HepG2 (cell line): ENCODE data around the gene HMBS. TPM values are rescaled to one million over a fixed set of nuclear protein-coding genes. Genes with fewer than 3 reads are reported as not detected.
A peak's percentile ranks its signal among the peaks of the same experiment; 100 is the strongest.

Experiments
- CAMTA2 ChIP-seq: sonication (generic); formaldehyde crosslinking; IDR thresholded peaks from 2 replicates; pipeline ENCODE4 v1.4.0; 2020; ENCODE audit warnings: mild to moderate bottlenecking, missing genetic modification reagents, borderline replicate concordance
- CHCHD3 ChIP-seq: sonication (generic); formaldehyde crosslinking; IDR thresholded peaks from 2 replicates; pipeline ENCODE4 v1.8.0; 2022; ENCODE audit warnings: mild to moderate bottlenecking, missing genetic modification reagents, moderate library complexity
- CREB1 ChIP-seq, 2 experiments: fragments of 450-650 bp in 1 of 2; IDR thresholded peaks; 2 replicates each; pipeline ENCODE4 v1.6.1; 2016 to 2017; ENCODE audit warnings: control low read depth in 1 of 2, mild to moderate bottlenecking in 1 of 2, missing compliant biosample characterization in 1 of 2, missing genetic modification characterization in 1 of 2
- KLF12 ChIP-seq: sonication (generic); formaldehyde crosslinking; IDR thresholded peaks from 2 replicates; pipeline ENCODE4 v1.4.0; 2020; ENCODE audit warnings: missing genetic modification reagents, borderline replicate concordance
- MATR3 ChIP-seq: sonication (generic); formaldehyde crosslinking; IDR thresholded peaks from 2 replicates; pipeline ENCODE4 v1.4.0; 2020; ENCODE audit warnings: missing genetic modification reagents
- MXD4 ChIP-seq: IDR thresholded peaks from 2 replicates; pipeline ENCODE4 v1.6.1; 2016; ENCODE audit warnings: mild to moderate bottlenecking, missing biosample characterization, missing genetic modification reagents
- NR2C2 ChIP-seq: sonication (generic); formaldehyde crosslinking; IDR thresholded peaks from 2 replicates; pipeline ENCODE4 v1.4.0; 2020; ENCODE audit warnings: missing genetic modification reagents, mild to moderate bottlenecking, moderate library complexity, borderline replicate concordance
- ZNF180 ChIP-seq: sonication (generic); formaldehyde crosslinking; IDR thresholded peaks from 2 replicates; pipeline ENCODE4 v1.4.0; 2020; ENCODE audit warnings: low read depth, missing genetic modification reagents, borderline replicate concordance
- ZNF232 ChIP-seq: sonication (generic); formaldehyde crosslinking; IDR thresholded peaks from 2 replicates; pipeline ENCODE4 v1.4.0; 2020; ENCODE audit warnings: missing genetic modification reagents, borderline replicate concordance
- ZNF263 ChIP-seq: sonication (generic); formaldehyde crosslinking; IDR thresholded peaks from 2 replicates; pipeline ENCODE4 v1.4.0; 2020; ENCODE audit warnings: missing genetic modification reagents
- ZNF296 ChIP-seq: sonication (generic); formaldehyde crosslinking; conservative IDR thresholded peaks from 2 replicates; pipeline ENCODE4 v1.5.0; 2020; ENCODE audit warnings: mild to moderate bottlenecking, missing genetic modification reagents
- ZNF619 ChIP-seq: sonication (generic); formaldehyde crosslinking; IDR thresholded peaks from 2 replicates; pipeline ENCODE4 v1.4.0; 2020; ENCODE audit warnings: mild to moderate bottlenecking, missing genetic modification reagents
- ZNF841 ChIP-seq: sonication (generic); formaldehyde crosslinking; IDR thresholded peaks from 2 replicates; pipeline ENCODE4 v1.8.1; 2023; ENCODE audit warnings: missing genetic modification reagents, borderline replicate concordance
- polyA plus RNA-seq, 8 experiments: library from polyadenylated mRNA; depleted of rRNA in 3 of 8; stranded (reverse) in 7 of 8; unstranded in 1 of 8; fragments of >200 nt; fragmentation: Illumina TruSeq in 4 of 8; extraction: Trizol in 4 of 8; gene quantifications; 2 replicates each; pipeline versions ENCODE4 v1.2.1 to v1.2.3, GENCODE V29; 2011 to 2016; ENCODE audit warnings: low read depth in 4 of 8, missing spikeins in 1 of 8, mixed read lengths in 1 of 8; ENCODE audit not compliant: insufficient read depth in 1 of 8
- total RNA-seq, 5 experiments: library from RNA; depleted of rRNA; stranded (reverse); fragments of >200 nt; fragmentation: Illumina TruSeq; extraction: Trizol; gene quantifications; 2 replicates each; pipeline ENCODE4 v1.2.3, GENCODE V29; 2016; ENCODE audit warnings: low read depth in 1 of 5
- TF ChIP-seq, protein P1 (sequence below), 2 experiments: sonication (generic) in 1 of 2; formaldehyde crosslinking in 1 of 2; IDR thresholded peaks; 2 replicates each; pipeline versions ENCODE4 v1.6.1 to v1.9.0; 2014 to 2022; ENCODE audit warnings: antibody characterized with exemption in 1 of 2, borderline replicate concordance in 1 of 2, inconsistent platforms in 1 of 2, low read depth in 1 of 2, missing genetic modification reagents in 1 of 2
- TF ChIP-seq, protein P2 (sequence below): sonication (generic); formaldehyde crosslinking; IDR thresholded peaks from 2 replicates; pipeline ENCODE4 v1.9.0; 2022; ENCODE audit warnings: missing genetic modification reagents, mild to moderate bottlenecking, borderline replicate concordance
- TF ChIP-seq, protein P3 (sequence below): sonication (generic); formaldehyde crosslinking; IDR thresholded peaks from 2 replicates; pipeline ENCODE4 v1.4.0; 2020; ENCODE audit warnings: mild to moderate bottlenecking, low read depth, missing genetic modification reagents
- TF ChIP-seq, protein P4 (sequence below): IDR thresholded peaks from 2 replicates; pipeline ENCODE4 v1.6.1; 2012; ENCODE audit warnings: inconsistent platforms

Gene HMBS
- total and polyA plus RNA-seq, 2 of the 13 experiments (the other 11 are each of a cell fraction or from before 2014, with no cell fraction given), result 9.4 to 46.9 TPM

DNA sequence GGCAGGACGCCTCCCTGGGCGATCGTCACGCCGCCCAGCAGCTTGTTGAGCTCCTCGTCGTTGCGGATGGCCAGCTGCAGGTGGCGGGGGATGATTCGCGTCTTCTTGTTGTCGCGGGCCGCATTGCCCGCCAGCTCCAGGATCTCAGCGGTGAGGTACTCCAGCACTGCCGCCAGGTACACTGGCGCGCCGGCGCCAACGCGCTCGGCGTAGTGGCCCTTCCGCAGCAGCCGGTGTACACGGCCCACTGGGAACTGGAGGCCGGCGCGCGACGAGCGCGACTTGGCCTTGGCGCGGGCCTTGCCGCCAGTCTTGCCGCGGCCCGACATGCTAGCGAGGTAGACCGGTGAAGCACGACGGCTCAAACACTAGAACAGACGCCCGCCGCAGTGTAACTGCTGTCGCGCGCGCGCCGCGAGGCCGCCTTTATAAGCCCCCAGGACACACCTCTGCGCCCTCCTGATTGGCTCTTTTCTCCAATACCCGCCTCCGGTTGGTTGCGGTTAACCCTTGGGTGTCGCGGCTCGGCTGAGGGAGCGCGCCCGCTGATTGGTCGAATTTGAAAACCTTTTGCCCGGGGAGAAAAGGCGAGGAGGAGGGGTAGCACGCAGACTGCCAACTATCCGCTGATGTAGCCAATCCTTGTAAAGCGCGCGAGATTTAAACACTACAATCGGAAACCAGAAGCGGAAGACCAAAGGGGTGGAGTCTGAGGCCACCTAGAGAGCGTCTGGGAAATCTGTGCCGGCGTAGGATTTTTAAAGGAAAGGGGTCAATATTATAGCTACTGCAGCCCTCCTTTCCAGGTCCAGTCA, 10.6 kb downstream of the HMBS start (continued):
- TF ChIP-seq, protein P1, sequence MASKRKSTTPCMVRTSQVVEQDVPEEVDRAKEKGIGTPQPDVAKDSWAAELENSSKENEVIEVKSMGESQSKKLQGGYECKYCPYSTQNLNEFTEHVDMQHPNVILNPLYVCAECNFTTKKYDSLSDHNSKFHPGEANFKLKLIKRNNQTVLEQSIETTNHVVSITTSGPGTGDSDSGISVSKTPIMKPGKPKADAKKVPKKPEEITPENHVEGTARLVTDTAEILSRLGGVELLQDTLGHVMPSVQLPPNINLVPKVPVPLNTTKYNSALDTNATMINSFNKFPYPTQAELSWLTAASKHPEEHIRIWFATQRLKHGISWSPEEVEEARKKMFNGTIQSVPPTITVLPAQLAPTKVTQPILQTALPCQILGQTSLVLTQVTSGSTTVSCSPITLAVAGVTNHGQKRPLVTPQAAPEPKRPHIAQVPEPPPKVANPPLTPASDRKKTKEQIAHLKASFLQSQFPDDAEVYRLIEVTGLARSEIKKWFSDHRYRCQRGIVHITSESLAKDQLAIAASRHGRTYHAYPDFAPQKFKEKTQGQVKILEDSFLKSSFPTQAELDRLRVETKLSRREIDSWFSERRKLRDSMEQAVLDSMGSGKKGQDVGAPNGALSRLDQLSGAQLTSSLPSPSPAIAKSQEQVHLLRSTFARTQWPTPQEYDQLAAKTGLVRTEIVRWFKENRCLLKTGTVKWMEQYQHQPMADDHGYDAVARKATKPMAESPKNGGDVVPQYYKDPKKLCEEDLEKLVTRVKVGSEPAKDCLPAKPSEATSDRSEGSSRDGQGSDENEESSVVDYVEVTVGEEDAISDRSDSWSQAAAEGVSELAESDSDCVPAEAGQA (IDR thresholded peaks at IDR 0.05; ENCODE audit: low read depth), result no peak
- TF ChIP-seq, protein P1 (CRISPR knock-in tag; IDR thresholded peaks at IDR 0.05; ENCODE audit: borderline replicate concordance), result peak; percentile 77; the same call in 1 of the 2 replicates
- TF ChIP-seq NR2C2 (peak; percentile 11; the same call in 1 of the 2 replicates), ZNF841 (peak; percentile 82; the same call in 1 of the 2 replicates), ZNF232 (CRISPR knock-in tag) (0 out of 2 replicates have a peak, but pooled peaks have one; percentile 30), ZNF263 (CRISPR knock-in tag) (no peak; the same call in 1 of the 2 replicates), CAMTA2 (peak; percentile 71; the same call in 1 of the 2 replicates), MXD4 (CRISPR knock-in tag) (peak; percentile 88), ZNF619 (CRISPR knock-in tag) (peak; percentile 75; the same call in 1 of the 2 replicates), CREB1 (IDR thresholded peaks at IDR 0.05) (peak; percentile 74; the same call in 1 of the 2 replicates), CREB1 (CRISPR knock-in tag; IDR thresholded peaks at IDR 0.05) (peak; percentile 90), MATR3 (CRISPR knock-in tag) (no peak), KLF12 (CRISPR knock-in tag) (peak; percentile 77; the same call in 1 of the 2 replicates), CHCHD3 (peak; percentile 3; the same call in 1 of the 2 replicates), ZNF180 (CRISPR knock-in tag) (peak; percentile 84; the same call in 1 of the 2 replicates), ZNF296 (CRISPR knock-in tag) (0 out of 2 replicates have a peak, but pooled peaks have one; percentile 34)
- TF ChIP-seq, protein P2, sequence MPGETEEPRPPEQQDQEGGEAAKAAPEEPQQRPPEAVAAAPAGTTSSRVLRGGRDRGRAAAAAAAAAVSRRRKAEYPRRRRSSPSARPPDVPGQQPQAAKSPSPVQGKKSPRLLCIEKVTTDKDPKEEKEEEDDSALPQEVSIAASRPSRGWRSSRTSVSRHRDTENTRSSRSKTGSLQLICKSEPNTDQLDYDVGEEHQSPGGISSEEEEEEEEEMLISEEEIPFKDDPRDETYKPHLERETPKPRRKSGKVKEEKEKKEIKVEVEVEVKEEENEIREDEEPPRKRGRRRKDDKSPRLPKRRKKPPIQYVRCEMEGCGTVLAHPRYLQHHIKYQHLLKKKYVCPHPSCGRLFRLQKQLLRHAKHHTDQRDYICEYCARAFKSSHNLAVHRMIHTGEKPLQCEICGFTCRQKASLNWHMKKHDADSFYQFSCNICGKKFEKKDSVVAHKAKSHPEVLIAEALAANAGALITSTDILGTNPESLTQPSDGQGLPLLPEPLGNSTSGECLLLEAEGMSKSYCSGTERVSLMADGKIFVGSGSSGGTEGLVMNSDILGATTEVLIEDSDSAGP (CRISPR knock-in tag), result peak; percentile 97; the same call in 1 of the 2 replicates
- TF ChIP-seq, protein P3, sequence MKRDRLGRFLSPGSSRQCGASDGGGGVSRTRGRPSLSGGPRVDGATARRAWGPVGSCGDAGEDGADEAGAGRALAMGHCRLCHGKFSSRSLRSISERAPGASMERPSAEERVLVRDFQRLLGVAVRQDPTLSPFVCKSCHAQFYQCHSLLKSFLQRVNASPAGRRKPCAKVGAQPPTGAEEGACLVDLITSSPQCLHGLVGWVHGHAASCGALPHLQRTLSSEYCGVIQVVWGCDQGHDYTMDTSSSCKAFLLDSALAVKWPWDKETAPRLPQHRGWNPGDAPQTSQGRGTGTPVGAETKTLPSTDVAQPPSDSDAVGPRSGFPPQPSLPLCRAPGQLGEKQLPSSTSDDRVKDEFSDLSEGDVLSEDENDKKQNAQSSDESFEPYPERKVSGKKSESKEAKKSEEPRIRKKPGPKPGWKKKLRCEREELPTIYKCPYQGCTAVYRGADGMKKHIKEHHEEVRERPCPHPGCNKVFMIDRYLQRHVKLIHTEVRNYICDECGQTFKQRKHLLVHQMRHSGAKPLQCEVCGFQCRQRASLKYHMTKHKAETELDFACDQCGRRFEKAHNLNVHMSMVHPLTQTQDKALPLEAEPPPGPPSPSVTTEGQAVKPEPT (CRISPR knock-in tag), result no peak; the same call in 1 of the 2 replicates
- TF ChIP-seq, protein P4, sequence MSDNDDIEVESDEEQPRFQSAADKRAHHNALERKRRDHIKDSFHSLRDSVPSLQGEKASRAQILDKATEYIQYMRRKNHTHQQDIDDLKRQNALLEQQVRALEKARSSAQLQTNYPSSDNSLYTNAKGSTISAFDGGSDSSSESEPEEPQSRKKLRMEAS, result peak; percentile 85
